Fibroblast of lung (primary cell): Measurements from ENCODE around the gene URB1. TPM values are rescaled to one million over a fixed set of nuclear protein-coding genes. Genes with fewer than 3 reads are reported as not detected.
A peak's percentile ranks its signal among the peaks of the same experiment; 100 is the strongest.

Experiments
- DNase-seq, 2 donors: peaks; one replicate each; pipeline versions ENCODE4 v3.0.0 to v3.0.0-alpha.2; 2010; ENCODE audit warnings: low read depth in 2 of 2
- H2AFZ ChIP-seq: 2 replicates; pipeline ENCODE4 v1.5.1; 2012; ENCODE audit warnings: low read length, control low read depth, inconsistent platforms
- H3K27ac ChIP-seq: 2 replicates; pipeline ENCODE4 v1.5.1; 2011; ENCODE audit warnings: low read length, control low read depth; ENCODE audit not compliant: insufficient read depth
- H3K27me3 ChIP-seq: 2 replicates; pipeline ENCODE4 v1.5.1; 2011; ENCODE audit warnings: mild to moderate bottlenecking, low read length; ENCODE audit not compliant: control insufficient read depth, insufficient read depth
- H3K36me3 ChIP-seq: 2 replicates; pipeline ENCODE4 v1.5.1; 2011; ENCODE audit warnings: low read length; ENCODE audit not compliant: control insufficient read depth, insufficient read depth
- H3K4me1 ChIP-seq: 2 replicates; pipeline ENCODE4 v1.5.1; 2011; ENCODE audit warnings: low read length; ENCODE audit not compliant: control insufficient read depth, insufficient read depth; ENCODE audit errors: extremely low read depth
- H3K4me2 ChIP-seq: 2 replicates; pipeline ENCODE4 v1.5.1; 2011; ENCODE audit warnings: low read length, control low read depth; ENCODE audit not compliant: insufficient read depth; ENCODE audit errors: extremely low read depth
- H3K4me3 ChIP-seq, 4 experiments: fragments of 200-600 bp in 1 of 4; sonication (generic) in 1 of 4; replicated peaks in 1 of 4; 2 replicates each; pipeline ENCODE4 v1.5.1; 2011 to 2016; ENCODE audit warnings: low read length in 4 of 4, low read depth in 3 of 4, mild to moderate bottlenecking in 3 of 4, control low read depth in 2 of 4, inconsistent platforms in 1 of 4, mixed read lengths in 1 of 4; ENCODE audit not compliant: insufficient read depth in 1 of 4; ENCODE audit errors: control extremely low read depth in 1 of 4
- H3K79me2 ChIP-seq: 2 replicates; pipeline ENCODE4 v1.5.1; 2012; ENCODE audit warnings: mild to moderate bottlenecking, low read length, inconsistent platforms; ENCODE audit not compliant: control insufficient read depth, insufficient read depth
- H3K9ac ChIP-seq: 2 replicates; pipeline ENCODE4 v1.5.1; 2011; ENCODE audit warnings: mild to moderate bottlenecking, low read length, control low read depth; ENCODE audit not compliant: insufficient read depth
- H3K9me3 ChIP-seq: 2 replicates; pipeline ENCODE4 v1.5.1; 2012; ENCODE audit warnings: low read depth, low read length; ENCODE audit not compliant: control insufficient read depth, insufficient read depth
- H4K20me1 ChIP-seq: 2 replicates; pipeline ENCODE4 v1.5.1; 2011; ENCODE audit warnings: low read length; ENCODE audit not compliant: control insufficient read depth, insufficient read depth; ENCODE audit errors: extremely low read depth
- CTCF ChIP-seq, 2 donors: IDR thresholded peaks in 1 of 2; conservative IDR thresholded peaks in 1 of 2; 1 replicate in 1 of 2; 2 replicates in 1 of 2; pipeline ENCODE4 v1.5.1; 2011 to 2012; ENCODE audit warnings: low read length in 2 of 2, control low read depth in 1 of 2, inconsistent platforms in 1 of 2, low read depth in 1 of 2, mild to moderate bottlenecking in 1 of 2
- EZH2 ChIP-seq: IDR thresholded peaks from 2 replicates; pipeline ENCODE4 v1.5.1; 2012; ENCODE audit warnings: low read length, control low read depth, mild to moderate bottlenecking; ENCODE audit errors: missing control alignments
- polyA plus RNA-seq, 2 donors: library from polyadenylated mRNA; depleted of rRNA in 1 of 2; stranded (reverse) in 1 of 2; unstranded in 1 of 2; fragments of >200 nt; gene quantifications; 2 replicates each; pipeline ENCODE4 v1.2.1, GENCODE V29; 2011 to 2012; ENCODE audit warnings: missing spikeins in 1 of 2
- total RNA-seq: library from RNA; depleted of rRNA; stranded (reverse); fragments of >200 nt; gene quantifications from 2 replicates; pipeline ENCODE4 v1.2.1, GENCODE V29; 2014

The URB1 gene
- total and polyA plus RNA-seq, 2 donors (not counting 1 experiment from before 2014, with no cell fraction given): 4.3 to 17.7 TPM

- peaks cover 17% of the 10 kb centered on the region for H3K36me3 ChIP-seq
- no peak overlapping the region for H3K27ac ChIP-seq
- no peak overlapping the region for H2AFZ ChIP-seq
- H3K9me3 ChIP-seq: no peaks in the 10 kb centered on the region
- H3K27me3 ChIP-seq: no peaks in the 10 kb centered on the region
- H3K9ac ChIP-seq: no peak overlapping the region
- H3K4me2 ChIP-seq: no peak overlapping the region
- H4K20me1 ChIP-seq: no peaks in the 10 kb centered on the region
- TF ChIP-seq CTCF (conservative IDR thresholded peaks at IDR 0.05 in 1 of 2, IDR thresholded peaks at IDR 0.05 in 1 of 2; ENCODE audit: low read depth in 1 of 2, low read length in 2 of 2): no peak
- no peak for TF ChIP-seq EZH2
- H3K4me3 ChIP-seq: no peak overlapping the region
- peaks cover 56% of the 10 kb centered on the region for H3K79me2 ChIP-seq
- peaks cover 2% of the 10 kb centered on the region for H3K4me1 ChIP-seq
- peak in 1 of 2 donors; percentile 32 for DNase-seq
Measured at GRCh38 chr21:32386195-32386870, 6.5 kb downstream of the URB1 start.

- H3K9ac ChIP-seq: no peak overlapping the region
- no peak for TF ChIP-seq CTCF (conservative IDR thresholded peaks at IDR 0.05 in 1 of 2, IDR thresholded peaks at IDR 0.05 in 1 of 2; ENCODE audit: low read depth in 1 of 2, low read length in 2 of 2)
- no peak for TF ChIP-seq EZH2
- no peak overlapping the region for H3K4me3 ChIP-seq
- H3K36me3 ChIP-seq: peaks cover 17% of the 10 kb centered on the region
- DNase-seq: no peak
- H3K79me2 ChIP-seq: peaks cover 39% of the 10 kb centered on the region
- H3K27ac ChIP-seq: no peak overlapping the region
- peaks cover 2% of the 10 kb centered on the region for H3K4me1 ChIP-seq
- H3K9me3 ChIP-seq: no peaks in the 10 kb centered on the region
- no peak overlapping the region for H3K4me2 ChIP-seq
- H4K20me1 ChIP-seq: no peaks in the 10 kb centered on the region
- H3K27me3 ChIP-seq: no peaks in the 10 kb centered on the region
- no peak overlapping the region for H2AFZ ChIP-seq
Measured at GRCh38 chr21:32383812-32384211, 9.0 kb downstream of the URB1 start.

- TF ChIP-seq EZH2: no peak
- no peak for TF ChIP-seq CTCF (conservative IDR thresholded peaks at IDR 0.05 in 1 of 2, IDR thresholded peaks at IDR 0.05 in 1 of 2; ENCODE audit: low read depth in 1 of 2, low read length in 2 of 2)
- peak in 1 of 2 donors; percentile 92 for DNase-seq
- Histone ChIP-seq H3K4me1 (peaks cover 2% of the 10 kb centered on the region), H3K27ac (peak overlapping the region; percentile 4), H2AFZ (no peak overlapping the region), H3K4me2 (no peak overlapping the region), H3K36me3 (peaks cover 19% of the 10 kb centered on the region), H3K27me3 (no peaks in the 10 kb centered on the region), H4K20me1 (no peaks in the 10 kb centered on the region), H3K4me3 (no peak overlapping the region), H3K9me3 (no peaks in the 10 kb centered on the region), H3K79me2 (peaks cover 22% of the 10 kb centered on the region), H3K9ac (no peak overlapping the region)
Measured at GRCh38 chr21:32382108-32382644, 10.6 kb downstream of the URB1 start.
